SU-DHL-6 (cell line): Measurements from ENCODE around the gene MAN1B1.
"Not testable (repeated sequence)": the region's sequence is repeated elsewhere in the genome, so short reads cannot be mapped to it uniquely, and the experiment has no call there.

Source experiments
- H2AFZ ChIP-seq: fragments of 200-600 bp; sonication (generic); 2 replicates; pipeline ENCODE4 v1.6.1; 2014; ENCODE audit warnings: low read depth, mild to moderate bottlenecking, moderate library complexity, mixed read lengths, antibody characterized with exemption, low read length; ENCODE audit not compliant: severe bottlenecking
- H3F3A ChIP-seq: fragments of 200-600 bp; shearing (Covaris generic); 2 replicates; pipeline ENCODE4 v1.6.0; 2016; ENCODE audit warnings: antibody characterized with exemption, mild to moderate bottlenecking; ENCODE audit not compliant: insufficient read depth
- H3K27ac ChIP-seq: fragments of 200-600 bp; sonication (generic); 2 replicates; pipeline ENCODE4 v1.5.1; 2016; ENCODE audit warnings: low read depth, mild to moderate bottlenecking, low read length, moderate library complexity, mixed read lengths
- H3K27me3 ChIP-seq: fragments of 200-600 bp; sonication (generic), shearing (Covaris generic); 2 replicates; pipeline ENCODE4 v1.6.0; 2014; ENCODE audit warnings: mild to moderate bottlenecking, low read length
- H3K36me3 ChIP-seq: fragments of 200-600 bp; sonication (generic); 2 replicates; pipeline ENCODE4 v1.6.1; 2014; ENCODE audit warnings: mild to moderate bottlenecking, low read length, mixed read lengths
- H3K4me2 ChIP-seq: fragments of 300-600, 200-600 bp; shearing (Covaris generic), sonication (generic); 2 replicates; pipeline ENCODE4 v1.6.0; 2014; ENCODE audit warnings: low read length, low read depth, mild to moderate bottlenecking; ENCODE audit not compliant: poor library complexity, severe bottlenecking
- H3K4me3 ChIP-seq: fragments of 200-600 bp; sonication (generic); 2 replicates; pipeline ENCODE4 v1.5.1; 2014; ENCODE audit warnings: antibody characterized with exemption, low read length, mild to moderate bottlenecking, mixed read lengths; ENCODE audit not compliant: insufficient read depth, poor library complexity, severe bottlenecking
- H3K79me2 ChIP-seq: fragments of 200-600 bp; sonication (generic); 2 replicates; pipeline ENCODE4 v1.6.1; 2014; ENCODE audit warnings: mild to moderate bottlenecking, low read length, moderate library complexity; ENCODE audit not compliant: insufficient read depth
- H3K9ac ChIP-seq: fragments of 200-600 bp; sonication (generic); 2 replicates; pipeline ENCODE4 v1.7.0; 2014; ENCODE audit warnings: mild to moderate bottlenecking, low read length
- H3K9me2 ChIP-seq: fragments of 200-600 bp; sonication (generic); replicated peaks from 2 replicates; pipeline ENCODE4 v1.6.1; 2014; ENCODE audit warnings: low read length; ENCODE audit not compliant: insufficient read depth
- H3K9me3 ChIP-seq: fragments of 200-600 bp; sonication (generic); 2 replicates; pipeline ENCODE4 v1.6.1; 2014; ENCODE audit warnings: low read length, mixed read lengths; ENCODE audit not compliant: insufficient read depth
- H4K20me1 ChIP-seq: fragments of 200-600 bp; sonication (generic); 2 replicates; pipeline ENCODE4 v1.6.1; 2014; ENCODE audit warnings: low read depth, mild to moderate bottlenecking, antibody characterized with exemption, low read length, moderate library complexity, mixed read lengths
- CTCF ChIP-seq: fragments of 200-600 bp; sonication (generic); IDR thresholded peaks from one replicate; pipeline ENCODE4 v1.5.1; 2017; ENCODE audit warnings: antibody characterized with exemption, mild to moderate bottlenecking, low read length, moderate library complexity; ENCODE audit not compliant: insufficient read depth, poor library complexity, severe bottlenecking
- EZH2phosphoT487 ChIP-seq: fragments of 200-600 bp; sonication (generic), shearing (Covaris generic); conservative IDR thresholded peaks from 2 replicates; pipeline ENCODE4 v1.6.1; 2018; ENCODE audit warnings: mild to moderate bottlenecking, antibody characterized with exemption, low read length, moderate library complexity, mixed read lengths

MAN1B1 gene

GRCh38 chr9:137129456-137130175, 42.8 kb downstream of the MAN1B1 start:
- H3K79me2 ChIP-seq, result peaks cover 15% of the 10 kb centered on the region
- peak overlapping the region; percentile 90 for H2AFZ ChIP-seq

GRCh38 chr9:137130176-137130755, 43.5 kb downstream of the MAN1B1 start:
- H2AFZ ChIP-seq, result peak overlapping the region; percentile 90
- H4K20me1 ChIP-seq, result no peaks in the 10 kb centered on the region
- H3F3A ChIP-seq, result peaks cover 25% of the 10 kb centered on the region
- no peak for TF ChIP-seq EZH2phosphoT487
- no peak for TF ChIP-seq CTCF
- H3K36me3 ChIP-seq, result no peaks in the 10 kb centered on the region
- H3K4me3 ChIP-seq, result peak overlapping the region; percentile 61
- peaks cover 15% of the 10 kb centered on the region for H3K79me2 ChIP-seq
- H3K27me3 ChIP-seq, result no peaks in the 10 kb centered on the region
- peak overlapping the region; percentile 87 for H3K4me2 ChIP-seq
- H3K9me3 ChIP-seq, result no peaks in the 10 kb centered on the region
- peak overlapping the region; percentile 90 for H3K27ac ChIP-seq
- no peaks in the 10 kb centered on the region for H3K9me2 ChIP-seq
- peak overlapping the region; percentile 81 for H3K9ac ChIP-seq

More at GRCh38 chr9:137129456-137130175, 42.8 kb downstream of the MAN1B1 start:
- no peaks in the 10 kb centered on the region for H3K27me3 ChIP-seq
- peak overlapping the region; percentile 81 for H3K9ac ChIP-seq
- TF ChIP-seq EZH2phosphoT487, result no peak
- TF ChIP-seq CTCF, result no peak
- H3K9me2 ChIP-seq, result no peaks in the 10 kb centered on the region
- H3K9me3 ChIP-seq, result no peaks in the 10 kb centered on the region
- H3K36me3 ChIP-seq, result no peaks in the 10 kb centered on the region
- no peaks in the 10 kb centered on the region for H4K20me1 ChIP-seq
- H3K4me2 ChIP-seq, result peak overlapping the region; percentile 87
- H3K4me3 ChIP-seq, result peak overlapping the region; percentile 61
- peaks cover 25% of the 10 kb centered on the region for H3F3A ChIP-seq
- peak overlapping the region; percentile 90 for H3K27ac ChIP-seq

- Histone ChIP-seq H3K9me2 (no peaks in the 10 kb centered on the region), H3K36me3 (no peaks in the 10 kb centered on the region), H4K20me1 (no peaks in the 10 kb centered on the region), H3K27ac (no peak overlapping the region), H3K27me3 (no peaks in the 10 kb centered on the region), H3K4me2 (no peak overlapping the region), H3K9me3 (no peaks in the 10 kb centered on the region), H3K79me2 (no peaks in the 10 kb centered on the region), H3F3A (peaks cover under 1% of the 10 kb centered on the region; the same call in 1 of the 2 replicates), H3K9ac (no peak overlapping the region), H2AFZ (no peak overlapping the region), H3K4me3 (no peak overlapping the region)
- TF ChIP-seq EZH2phosphoT487 (no peak), CTCF (no peak)
These were observed 47.4 kb downstream of the MAN1B1 start for GRCh38 chr9:137134191-137134590.

GRCh38 chr9:137135154-137135553, 48.4 kb downstream of the MAN1B1 start:
- not testable (repeated sequence) for H3K79me2 ChIP-seq, H3K27me3 ChIP-seq, H3K4me3 ChIP-seq, H3K36me3 ChIP-seq, H3K27ac ChIP-seq, H3F3A ChIP-seq, H3K4me2 ChIP-seq, H4K20me1 ChIP-seq, H3K9ac ChIP-seq, H2AFZ ChIP-seq, H3K9me2 ChIP-seq, H3K9me3 ChIP-seq
